CD4-positive, alpha-beta memory T cell (primary cell): ENCODE results near the gene MEIOB. TPM values are rescaled to one million over a fixed set of nuclear protein-coding genes. Genes with fewer than 3 reads are reported as not detected.

ENCODE experiments used
- CTCF ChIA-PET: fragments of 350-600 bp; sonication (Branson Sonifier 250); formaldehyde crosslinking; loops from one replicate; lab custom pipeline; 2021; ENCODE audit warnings: inconsistent platforms; ENCODE audit not compliant: partially characterized antibody; lab: Charles Lee
- POLR2A ChIA-PET: fragments of 350-600 bp; sonication (Branson Sonifier 250); formaldehyde crosslinking; loops from one replicate; lab custom pipeline; 2021; ENCODE audit not compliant: partially characterized antibody; lab: Charles Lee
- DNase-seq, 5 donors: peaks; one replicate each; pipeline versions ENCODE4 v3.0.0 to v3.0.0-alpha.2; 2020 to 2022; ENCODE audit warnings: mixed read lengths in 1 of 5
- H3K27ac ChIP-seq: one replicate; pipeline ENCODE4 v1.7.0; 2013; ENCODE audit warnings: low read depth, low read length
- H3K27me3 ChIP-seq: 2 replicates; pipeline ENCODE4 v1.7.0; 2013; ENCODE audit warnings: mild to moderate bottlenecking, low read length, moderate library complexity; ENCODE audit not compliant: insufficient read depth
- H3K36me3 ChIP-seq: 2 replicates; pipeline ENCODE4 v1.7.0; 2013; ENCODE audit warnings: mild to moderate bottlenecking, low read length, moderate library complexity; ENCODE audit not compliant: insufficient read depth
- H3K4me1 ChIP-seq: 2 replicates; pipeline ENCODE4 v1.7.0; 2013; ENCODE audit warnings: mild to moderate bottlenecking, low read length, moderate library complexity; ENCODE audit not compliant: insufficient read depth
- H3K4me3 ChIP-seq, 2 donors: one replicate each; pipeline ENCODE4 v1.7.0; 2013; ENCODE audit warnings: low read length in 2 of 2, mild to moderate bottlenecking in 1 of 2
- H3K9me3 ChIP-seq, 2 donors: one replicate each; pipeline ENCODE4 v1.7.0; 2013; ENCODE audit warnings: low read length in 2 of 2, control low read depth in 1 of 2; ENCODE audit not compliant: control insufficient read depth in 1 of 2
- H3K27ac Mint-ChIP-seq, 7 donors: one replicate each; pipeline ENCODE4 v1.8.0; 2020 to 2021; ENCODE audit warnings: mixed read lengths in 7 of 7, mild to moderate bottlenecking in 6 of 7, inconsistent platforms in 3 of 7, moderate library complexity in 3 of 7
- H3K27me3 Mint-ChIP-seq, 2 donors: one replicate each; pipeline ENCODE4 v1.8.0; 2020 to 2021; ENCODE audit warnings: mixed read lengths in 2 of 2
- H3K36me3 Mint-ChIP-seq, 2 donors: one replicate each; pipeline ENCODE4 v1.8.0; 2020 to 2021; ENCODE audit warnings: mixed read lengths in 2 of 2, inconsistent platforms in 1 of 2, mild to moderate bottlenecking in 1 of 2
- H3K4me1 Mint-ChIP-seq, 4 donors: one replicate each; pipeline ENCODE4 v1.8.0; 2020 to 2021; ENCODE audit warnings: mixed read lengths in 4 of 4, mild to moderate bottlenecking in 1 of 4
- H3K4me3 Mint-ChIP-seq, 8 donors: one replicate each; pipeline ENCODE4 v1.8.0; 2020 to 2021; ENCODE audit warnings: mixed read lengths in 8 of 8, mild to moderate bottlenecking in 7 of 8, moderate library complexity in 6 of 8, inconsistent platforms in 3 of 8
- H3K9me3 Mint-ChIP-seq, 8 donors: one replicate each; pipeline ENCODE4 v1.8.0; 2020 to 2021; ENCODE audit warnings: mixed read lengths in 8 of 8, mild to moderate bottlenecking in 5 of 8, inconsistent platforms in 3 of 8, moderate library complexity in 1 of 8
- intact Hi-C: fragments of 100-400 bp; cut with micrococcal nuclease; formaldehyde crosslinking; loops from one replicate; pipeline ENCODE4 v1.15.1; 2023
- polyA plus RNA-seq, 2 donors: library from polyadenylated mRNA; unstranded; fragments of 300-500 nt; fragmentation: Illumina TruSeq; gene quantifications; one replicate each; pipeline ENCODE4 v1.2.3, GENCODE V29; 2021
- total RNA-seq, 2 experiments: library from RNA; stranded (reverse); gene quantifications; one replicate each; pipeline ENCODE4 v1.2.3, GENCODE V29; 2021

The MEIOB gene
- total and polyA plus RNA-seq, 4 experiments from 2014 or later, result not detected

DNA sequence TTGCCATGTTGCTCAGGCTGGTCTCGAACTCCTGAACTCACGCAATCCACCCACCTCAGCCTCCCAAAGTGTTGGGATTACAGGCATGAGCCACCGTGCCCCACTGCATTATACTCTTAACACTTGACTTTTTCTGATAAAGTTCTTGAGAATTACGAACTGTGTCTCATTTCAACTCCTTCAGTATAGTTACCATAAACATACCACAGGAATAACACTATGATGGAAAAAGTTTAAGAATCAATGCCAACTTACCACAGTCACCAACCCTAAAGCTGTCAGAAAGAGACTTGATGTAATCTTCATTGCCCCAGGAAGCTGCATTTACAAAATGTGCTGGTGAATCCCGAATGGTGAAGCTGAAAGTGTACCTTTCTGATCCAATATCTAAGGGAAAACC, 10.2 kb downstream of the MEIOB start:
- Histone ChIP-seq H3K27ac (no peak overlapping the region), H3K4me1 (no peaks in the 10 kb centered on the region), H3K9me3 (no peaks in the 10 kb centered on the region), H3K4me3 (no peak overlapping the region), H3K27me3 (no peaks in the 10 kb centered on the region), H3K36me3 (no peaks in the 10 kb centered on the region)
- Mint-ChIP-seq H3K36me3 (no peaks in the 10 kb centered on the region), H3K27me3 (peaks cover 20 to 41% of the 10 kb centered on the region in 2 donors), H3K4me3 (no peak overlapping the region), H3K4me1 (peaks cover 0 to 4% (median 0%) of the 10 kb centered on the region in 4 donors), H3K9me3 (no peaks in the 10 kb centered on the region), H3K27ac (no peak overlapping the region)
- no peak for DNase-seq
- POLR2A ChIA-PET, result no interaction called here
- CTCF ChIA-PET, result no interaction called here
- intact Hi-C loops, result loop anchor here (10.0 kb wide), 1 partner anchor 293 kb away; the partner anchor contains the start of gene TRAF7

DNA sequence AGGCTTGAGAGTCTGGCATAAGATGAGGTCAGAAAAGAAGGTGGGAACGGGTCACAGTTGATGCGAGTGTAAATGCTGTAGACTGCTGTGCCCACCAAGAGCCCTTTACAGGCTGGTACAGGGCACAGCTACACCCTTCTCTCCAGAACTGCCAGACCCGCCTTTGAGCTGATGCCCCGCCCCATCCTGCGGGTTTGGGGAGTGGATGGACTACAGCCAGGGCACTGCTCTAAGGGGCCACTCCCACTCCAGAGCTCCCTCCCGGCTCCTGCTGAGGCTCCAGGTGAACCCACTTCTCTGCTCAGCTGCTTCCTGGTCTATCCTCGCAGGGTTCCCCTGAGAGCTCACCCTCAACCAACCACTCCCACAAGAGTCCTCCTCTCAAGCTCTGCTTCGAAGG, 12.3 kb downstream of the MEIOB start:
- intact Hi-C loops, result loop anchor here (10.0 kb wide), 1 partner anchor 295 kb away; the partner anchor contains the start of gene TRAF7
- ChIA-PET POLR2A (no interaction called here), CTCF (no interaction called here)
- H3K9me3 ChIP-seq, result no peaks in the 10 kb centered on the region
- DNase-seq, result no peak
- H3K36me3 ChIP-seq, result no peaks in the 10 kb centered on the region
- Mint-ChIP-seq H3K36me3 (no peaks in the 10 kb centered on the region), H3K4me3 (no peak overlapping the region), H3K4me1 (peaks cover 8 to 17% (median 11%) of the 10 kb centered on the region in 4 donors), H3K9me3 (no peaks in the 10 kb centered on the region), H3K27ac (no peak overlapping the region), H3K27me3 (peaks cover 20 to 35% of the 10 kb centered on the region in 2 donors)
- no peak overlapping the region for H3K4me3 ChIP-seq
- no peaks in the 10 kb centered on the region for H3K27me3 ChIP-seq
- H3K4me1 ChIP-seq, result peaks cover 9% of the 10 kb centered on the region
- no peak overlapping the region for H3K27ac ChIP-seq

DNA sequence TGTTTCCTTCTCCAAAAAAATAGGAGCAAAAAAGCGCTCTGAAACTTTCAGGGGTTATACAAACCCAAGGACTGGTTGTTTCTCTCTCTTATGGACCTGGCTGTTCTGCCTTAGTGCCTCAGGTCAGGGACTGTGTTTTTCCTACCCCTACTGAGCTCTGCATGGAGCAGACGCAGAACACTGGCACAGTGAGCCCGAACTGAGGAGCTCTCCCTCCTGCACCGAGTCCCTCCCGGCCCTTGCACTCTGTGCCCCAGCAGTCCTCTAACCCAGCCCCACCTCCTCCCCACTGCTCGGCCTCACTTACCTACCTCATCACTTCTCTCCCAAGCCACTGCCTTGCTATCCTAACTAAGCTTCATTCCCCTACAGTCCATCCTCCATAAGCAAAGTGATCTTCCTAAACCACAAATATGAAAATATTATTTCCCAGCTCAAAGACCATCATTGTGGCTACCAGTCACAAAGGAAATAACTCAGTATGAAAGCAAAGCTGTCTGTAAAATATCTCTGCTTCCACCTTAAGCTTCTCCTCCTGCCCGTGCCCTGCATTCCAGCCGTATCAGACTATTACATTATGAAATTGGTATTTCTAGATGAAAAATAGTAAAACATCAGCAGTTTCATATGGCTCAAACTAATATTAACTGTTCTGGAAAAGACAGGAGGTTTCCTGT, 13.6 kb downstream of the MEIOB start:
- intact Hi-C loops, result no loop called here
- ChIA-PET CTCF (interaction anchor here (1.3 kb wide), 1 partner anchor 282 kb away, joined by 3 read pairs; no protein-coding TSS in a partner anchor), POLR2A (no interaction called here)
- no peaks in the 10 kb centered on the region for H3K9me3 ChIP-seq
- H3K4me3 Mint-ChIP-seq, result no peak overlapping the region
- H3K4me1 Mint-ChIP-seq, result peaks cover 8 to 18% (median 12%) of the 10 kb centered on the region in 4 donors
- no peaks in the 10 kb centered on the region for H3K36me3 Mint-ChIP-seq
- no peaks in the 10 kb centered on the region for H3K36me3 ChIP-seq
- peaks cover 17 to 32% of the 10 kb centered on the region in 2 donors for H3K27me3 Mint-ChIP-seq
- H3K4me3 ChIP-seq, result no peak overlapping the region
- H3K27me3 ChIP-seq, result no peaks in the 10 kb centered on the region
- no peak for DNase-seq
- peaks cover 10% of the 10 kb centered on the region for H3K4me1 ChIP-seq
- no peak overlapping the region for H3K27ac ChIP-seq
- H3K27ac Mint-ChIP-seq, result no peak overlapping the region
- no peaks in the 10 kb centered on the region for H3K9me3 Mint-ChIP-seq

DNA sequence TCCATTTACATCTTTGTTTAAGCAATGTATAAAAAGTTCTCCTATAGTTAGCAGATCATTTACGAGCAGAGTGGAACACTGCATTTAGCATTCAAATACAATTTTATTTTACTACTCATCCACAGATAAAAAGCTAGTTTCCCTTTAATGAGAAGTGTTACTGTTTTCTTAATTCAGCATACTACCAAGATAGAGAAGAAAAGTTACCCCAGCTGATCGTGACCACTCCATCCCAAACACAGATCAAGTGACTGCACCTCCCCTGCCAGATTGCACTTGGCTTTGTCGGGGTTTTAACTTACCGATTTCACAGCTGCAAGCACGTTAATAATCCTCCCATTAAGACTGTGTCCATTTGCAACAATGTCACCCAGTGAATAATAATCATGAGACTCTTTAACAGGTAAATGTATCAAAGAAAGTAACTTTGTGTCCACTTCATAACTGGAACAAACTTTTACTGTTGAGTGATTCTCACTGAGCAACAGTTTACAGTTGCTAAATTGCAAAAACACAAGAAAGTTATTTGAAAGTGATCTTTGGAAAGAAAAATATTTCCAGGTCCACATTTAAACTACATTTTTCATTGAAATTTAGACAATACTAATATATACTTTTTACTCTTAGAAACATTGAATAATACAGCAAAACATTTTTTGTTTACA, 14.4 kb downstream of the MEIOB start:
- DNase-seq, result no peak
- POLR2A ChIA-PET, result no interaction called here
- Mint-ChIP-seq H3K27ac (peak overlapping the region in 1 of 7 donors; percentile 14), H3K4me1 (peaks cover 8 to 18% (median 12%) of the 10 kb centered on the region in 4 donors), H3K9me3 (no peaks in the 10 kb centered on the region), H3K27me3 (peaks cover 17 to 32% of the 10 kb centered on the region in 2 donors), H3K4me3 (no peak overlapping the region), H3K36me3 (no peaks in the 10 kb centered on the region)
- intact Hi-C loops, result no loop called here
- Histone ChIP-seq H3K27me3 (no peaks in the 10 kb centered on the region), H3K9me3 (no peaks in the 10 kb centered on the region), H3K4me3 (no peak overlapping the region), H3K36me3 (no peaks in the 10 kb centered on the region), H3K27ac (no peak overlapping the region), H3K4me1 (peaks cover 10% of the 10 kb centered on the region)
- CTCF ChIA-PET, result interaction anchor here (1.3 kb wide), 1 partner anchor 283 kb away, joined by 3 read pairs; no protein-coding TSS in a partner anchor

DNA sequence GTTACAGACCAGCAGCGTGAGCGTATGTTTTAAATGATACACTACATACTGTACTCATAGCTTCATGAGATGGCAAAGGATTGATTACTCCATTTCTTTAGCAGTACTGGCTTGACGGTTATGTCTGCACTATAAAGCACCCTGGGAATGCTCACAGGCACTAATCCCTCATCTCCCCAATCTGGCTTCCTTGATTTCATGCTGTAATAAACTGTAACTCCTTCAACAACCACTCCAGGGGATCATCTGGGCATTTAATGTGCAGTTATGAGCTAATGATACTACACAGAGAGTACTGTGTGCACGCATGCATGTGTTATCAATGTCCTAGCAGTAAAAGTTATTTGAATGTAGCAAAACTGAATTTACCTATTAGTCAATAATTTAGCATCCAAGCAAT, 20.2 kb downstream of the MEIOB start:
- Histone ChIP-seq H3K9me3 (no peaks in the 10 kb centered on the region), H3K27ac (no peak overlapping the region), H3K36me3 (no peaks in the 10 kb centered on the region), H3K27me3 (no peaks in the 10 kb centered on the region), H3K4me3 (no peak overlapping the region), H3K4me1 (peaks cover 10% of the 10 kb centered on the region)
- Mint-ChIP-seq H3K4me3 (no peak overlapping the region), H3K27ac (no peak overlapping the region), H3K36me3 (no peaks in the 10 kb centered on the region), H3K4me1 (peaks cover 8 to 16% (median 11%) of the 10 kb centered on the region in 4 donors), H3K27me3 (peaks cover 0 to 2% of the 10 kb centered on the region in 2 donors), H3K9me3 (no peaks in the 10 kb centered on the region)
- ChIA-PET CTCF (no interaction called here), POLR2A (no interaction called here)
- intact Hi-C loops, result no loop called here
- DNase-seq, result no peak

DNA sequence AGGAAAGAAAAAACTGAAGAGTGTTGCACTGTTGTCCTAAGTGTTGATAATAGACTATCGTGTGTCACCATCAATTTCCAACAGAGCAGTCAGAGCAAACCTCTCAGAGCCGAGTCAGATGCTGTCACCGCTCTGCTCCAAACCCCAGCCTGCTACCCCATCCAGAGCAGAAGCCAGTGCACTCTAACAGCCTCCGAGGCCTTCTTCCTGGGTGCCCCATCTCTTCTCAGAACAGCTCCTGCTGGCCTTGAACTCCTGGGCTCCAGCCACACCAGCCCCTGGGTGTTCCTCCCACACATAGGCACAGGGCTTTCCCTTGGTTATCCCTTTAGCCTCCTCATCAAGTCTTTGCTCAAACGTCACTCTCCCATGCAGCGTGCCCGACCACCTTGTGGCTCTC, 21.0 kb downstream of the MEIOB start:
- no peaks in the 10 kb centered on the region for H3K36me3 ChIP-seq
- peaks cover 10% of the 10 kb centered on the region for H3K4me1 ChIP-seq
- Mint-ChIP-seq H3K27me3 (peaks cover 2 to 4% of the 10 kb centered on the region in 2 donors), H3K4me3 (no peak overlapping the region), H3K4me1 (peaks cover 8 to 16% (median 11%) of the 10 kb centered on the region in 4 donors), H3K9me3 (no peaks in the 10 kb centered on the region), H3K27ac (peak overlapping the region in 1 of 7 donors; percentile 0), H3K36me3 (no peaks in the 10 kb centered on the region)
- H3K27ac ChIP-seq, result no peak overlapping the region
- H3K27me3 ChIP-seq, result peaks cover under 1% of the 10 kb centered on the region
- no peak for DNase-seq
- H3K4me3 ChIP-seq, result no peak overlapping the region
- ChIA-PET CTCF (no interaction called here), POLR2A (no interaction called here)
- intact Hi-C loops, result no loop called here
- H3K9me3 ChIP-seq, result no peaks in the 10 kb centered on the region

DNA sequence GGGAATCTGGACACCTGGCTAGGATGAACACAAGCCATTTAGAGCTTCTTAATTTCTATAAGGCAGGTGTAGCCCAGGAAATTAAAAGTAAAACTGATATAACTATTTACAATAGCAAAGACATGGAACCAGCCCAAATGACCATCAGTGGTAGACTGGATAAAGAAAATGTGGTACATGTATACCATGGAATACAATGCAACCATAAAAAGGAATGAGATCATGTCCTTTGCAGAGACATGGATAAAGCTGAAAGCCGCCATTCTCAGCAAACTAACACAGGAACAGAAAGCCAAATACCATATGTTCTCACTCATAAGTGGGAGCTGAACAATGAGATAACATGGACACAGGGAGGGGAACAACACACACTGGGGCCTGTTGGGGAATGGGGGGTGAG, 25.5 kb downstream of the MEIOB start:
- Mint-ChIP-seq H3K27ac (no peak overlapping the region), H3K4me1 (no peaks in the 10 kb centered on the region), H3K9me3 (no peaks in the 10 kb centered on the region), H3K4me3 (no peak overlapping the region), H3K27me3 (peaks cover 4 to 5% of the 10 kb centered on the region in 2 donors), H3K36me3 (no peaks in the 10 kb centered on the region)
- DNase-seq, result no peak
- H3K27ac ChIP-seq, result no peak overlapping the region
- no peak overlapping the region for H3K4me3 ChIP-seq
- H3K36me3 ChIP-seq, result no peaks in the 10 kb centered on the region
- intact Hi-C loops, result no loop called here
- no peaks in the 10 kb centered on the region for H3K4me1 ChIP-seq
- ChIA-PET CTCF (interaction anchor here (1.0 kb wide), 1 partner anchor 82 kb away, joined by 3 read pairs; no protein-coding TSS in a partner anchor), POLR2A (no interaction called here)
- H3K9me3 ChIP-seq, result no peaks in the 10 kb centered on the region
- peaks cover 4% of the 10 kb centered on the region for H3K27me3 ChIP-seq
